Small intestine (tissue), 7 donors: Measurements from ENCODE around the gene LDB3. TPM values are rescaled to one million over a fixed set of nuclear protein-coding genes. Genes with fewer than 3 reads are reported as not detected.
A peak's percentile ranks its signal among the peaks of the same experiment; 100 is the strongest.

Source experiments
- DNase-seq, 2 donors: peaks; one replicate each; pipeline versions ENCODE4 v3.0.0 to v3.0.0-alpha.2; 2013
- FAIRE-seq: peaks from 2 replicates; lab custom pipeline; 2012; peaks lifted over from hg19 to GRCh38; lab: Jason Lieb, UNC
- H3K27ac ChIP-seq, 3 donors: one replicate each; pipeline ENCODE4 v1.5.1; 2013; ENCODE audit warnings: low read length in 2 of 3, mild to moderate bottlenecking in 2 of 3, control low read depth in 1 of 3, inconsistent platforms in 1 of 3, low read depth in 1 of 3, moderate library complexity in 1 of 3
- H3K27me3 ChIP-seq, 3 donors: one replicate each; pipeline ENCODE4 v1.6.1; 2013; ENCODE audit warnings: low read length in 3 of 3, inconsistent platforms in 1 of 3; ENCODE audit not compliant: control insufficient read depth in 3 of 3, insufficient read depth in 3 of 3
- H3K36me3 ChIP-seq, 3 donors: one replicate each; pipeline ENCODE4 v1.6.1; 2013; ENCODE audit warnings: low read length in 3 of 3, inconsistent platforms in 1 of 3, low read depth in 1 of 3, mild to moderate bottlenecking in 1 of 3, moderate library complexity in 1 of 3; ENCODE audit not compliant: control insufficient read depth in 3 of 3, insufficient read depth in 2 of 3
- H3K4me1 ChIP-seq, 3 donors: one replicate each; pipeline ENCODE4 v1.6.1; 2013; ENCODE audit warnings: low read length in 2 of 3, inconsistent platforms in 1 of 3, low read depth in 1 of 3, mild to moderate bottlenecking in 1 of 3, moderate library complexity in 1 of 3; ENCODE audit not compliant: control insufficient read depth in 3 of 3, insufficient read depth in 2 of 3
- H3K4me3 ChIP-seq, 3 donors: one replicate each; pipeline ENCODE4 v1.5.1; 2013; ENCODE audit warnings: low read length in 3 of 3, control low read depth in 1 of 3, inconsistent platforms in 1 of 3, low read depth in 1 of 3, mild to moderate bottlenecking in 1 of 3, moderate library complexity in 1 of 3
- H3K9me3 ChIP-seq, 2 donors: one replicate each; pipeline ENCODE4 v1.6.1; 2013; ENCODE audit warnings: low read depth in 1 of 2, low read length in 1 of 2; ENCODE audit not compliant: control insufficient read depth in 2 of 2, insufficient read depth in 1 of 2
- WGBS, 3 donors: extraction: QIAGEN DNeasy Blood & Tissue Kit; methylation state at CpG; one replicate each; pipeline ENCODE4 v1.1.7; 2013; 5-methylcytosine and 5-hydroxymethylcytosine counted together
- polyA plus RNA-seq, 4 donors: library from polyadenylated mRNA; stranded (reverse) in 3 of 4; unstranded in 1 of 4; fragments of 200-250 nt in 3 of 4; fragments of 120-200 nt in 1 of 4; gene quantifications; one replicate each; pipeline versions ENCODE4 v1.2.1 to v1.2.3, GENCODE V29; 2013
- donor health status: healthy with polysubstance abuse.
- donor health status: control.
- donor health status: control.
- donor health status: Bipolar disorder and iron deficiency.
- donor health status: healthy.

LDB3 gene
- polyA plus RNA-seq, 4 donors = 0.45 to 2.2 (median 1.4) TPM

GRCh38 chr10:86726677-86726999 is 58.3 kb downstream of the LDB3 start:
- peaks cover 0 to 2% (median 0%) of the 10 kb centered on the region in 3 donors for H3K27me3 ChIP-seq
- H3K4me3 ChIP-seq = no peak overlapping the region
- FAIRE-seq = no peak
- 8 to 59% (median 30%) methylated on average over 1 of the region's 1 CpG for WGBS, 3 donors
- H3K4me1 ChIP-seq = peaks cover 2 to 19% (median 3%) of the 10 kb centered on the region in 3 donors
- H3K27ac ChIP-seq = peak overlapping the region in 1 of 3 donors; percentile 25
- DNase-seq = peak; percentile 45 to 54
- no peaks in the 10 kb centered on the region for H3K36me3 ChIP-seq
- no peaks in the 10 kb centered on the region for H3K9me3 ChIP-seq

DNA sequence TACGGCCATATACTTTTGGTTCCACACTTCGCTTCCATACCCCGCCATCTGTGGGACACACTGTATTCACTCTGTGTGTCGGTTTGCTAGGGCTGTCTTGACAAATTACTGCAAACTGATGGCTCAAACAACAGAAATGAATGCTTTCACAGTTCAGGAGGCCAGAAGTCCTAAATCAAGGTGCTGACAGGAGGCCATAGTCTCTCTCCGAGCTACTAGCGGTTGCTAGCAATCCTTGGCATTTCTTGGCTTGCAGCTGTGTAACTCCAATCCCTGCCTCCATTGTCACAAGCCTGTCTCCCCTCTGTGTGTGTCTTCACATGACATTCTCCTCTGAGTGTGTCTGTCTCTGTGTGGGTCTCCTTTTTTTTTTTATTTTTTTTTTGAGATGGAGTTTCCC is 59.2 kb downstream of the LDB3 start:
- Histone ChIP-seq H3K9me3 (no peaks in the 10 kb centered on the region), H3K4me3 (no peak overlapping the region), H3K4me1 (peaks cover 2 to 19% (median 3%) of the 10 kb centered on the region in 3 donors), H3K27me3 (peaks cover 0 to 2% (median 0%) of the 10 kb centered on the region in 3 donors), H3K36me3 (no peaks in the 10 kb centered on the region), H3K27ac (peak overlapping the region in 1 of 3 donors; percentile 56)
- DNase-seq (no peak), FAIRE-seq (no peak)
- 71 to 82% (median 73%) methylated on average over 6 of the region's 6 CpGs for WGBS, 3 donors

DNA sequence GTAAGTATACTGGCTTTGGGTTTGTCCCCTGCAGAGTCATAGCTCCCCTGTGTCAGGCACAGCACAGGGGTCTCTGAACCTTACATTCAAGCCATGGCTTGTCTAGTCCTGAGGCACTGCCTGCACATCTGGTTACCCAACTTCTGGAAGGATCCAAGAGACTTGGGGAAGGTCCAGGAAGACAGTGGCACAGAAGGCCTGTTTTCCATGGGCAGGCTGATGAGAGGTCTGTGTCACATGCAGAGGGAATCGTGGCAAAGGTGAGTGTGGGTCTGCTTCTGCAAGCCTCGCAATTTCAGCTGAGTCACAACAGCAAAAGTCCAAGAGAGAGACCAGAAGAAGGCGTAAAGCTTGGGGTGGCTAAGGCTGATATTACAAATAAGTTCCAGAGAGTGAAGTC is 59.7 kb downstream of the LDB3 start:
- FAIRE-seq (no peak), DNase-seq (peak; percentile 71 to 84)
- Histone ChIP-seq H3K9me3 (no peaks in the 10 kb centered on the region), H3K36me3 (no peaks in the 10 kb centered on the region), H3K4me3 (no peak overlapping the region), H3K27me3 (peaks cover 0 to 2% (median 0%) of the 10 kb centered on the region in 3 donors), H3K27ac (peak overlapping the region in 1 of 3 donors; percentile 56), H3K4me1 (peaks cover 2 to 19% (median 3%) of the 10 kb centered on the region in 3 donors)
- WGBS, 3 donors = 48 to 78% (median 59%) methylated on average over 3 of the region's 3 CpGs

DNA sequence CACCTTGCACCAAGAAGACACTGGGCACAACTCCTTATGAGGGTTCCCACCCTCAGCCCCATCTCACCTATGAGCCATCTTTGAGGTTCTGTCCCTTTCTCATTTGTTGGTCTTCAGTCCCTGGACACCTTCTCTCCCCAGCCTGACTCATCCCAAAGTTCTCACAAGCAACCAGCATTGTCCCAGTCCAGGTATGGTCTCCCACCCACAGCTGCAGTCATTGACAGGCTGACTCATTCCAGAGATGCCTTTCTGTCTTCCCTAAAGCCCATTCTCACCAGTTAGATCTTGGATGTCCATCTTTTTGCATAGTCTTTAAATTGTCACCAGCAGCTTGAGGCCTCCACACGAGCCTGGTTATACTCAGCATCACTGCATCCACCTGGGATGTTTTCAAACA is 61.4 kb downstream of the LDB3 start:
- no peak overlapping the region for H3K4me3 ChIP-seq
- H3K36me3 ChIP-seq = no peaks in the 10 kb centered on the region
- H3K9me3 ChIP-seq = no peaks in the 10 kb centered on the region
- DNase-seq = no peak
- no peak for FAIRE-seq
- WGBS, 3 donors = 64 to 96% (median 71%) methylated on average over 1 of the region's 1 CpG
- H3K4me1 ChIP-seq = peaks cover 0 to 19% (median 3%) of the 10 kb centered on the region in 3 donors
- no peak overlapping the region for H3K27ac ChIP-seq
- peaks cover 0 to 2% (median 0%) of the 10 kb centered on the region in 3 donors for H3K27me3 ChIP-seq

DNA sequence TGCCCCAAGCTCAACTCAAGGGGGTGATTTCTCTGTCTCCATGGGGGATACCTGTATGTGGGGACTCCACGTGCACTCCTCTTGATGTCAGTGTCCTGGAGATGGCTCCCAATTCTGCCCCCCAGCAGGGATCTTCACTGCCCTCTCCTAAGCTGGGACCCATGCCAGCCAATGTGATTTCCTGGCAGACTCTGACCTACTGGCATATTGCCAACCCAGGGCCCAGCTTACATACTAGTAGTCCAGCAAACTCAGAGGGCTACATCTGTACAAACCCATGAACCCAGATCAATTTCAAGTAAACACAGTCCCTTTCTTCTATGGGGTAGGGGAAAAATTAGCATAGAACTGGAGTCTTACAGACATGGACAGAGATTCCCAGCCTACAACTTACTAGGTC is 61.9 kb downstream of the LDB3 start:
- Histone ChIP-seq H3K27ac (no peak overlapping the region), H3K4me3 (no peak overlapping the region), H3K9me3 (no peaks in the 10 kb centered on the region), H3K4me1 (peaks cover 0 to 19% (median 3%) of the 10 kb centered on the region in 3 donors), H3K27me3 (peaks cover 0 to 2% (median 0%) of the 10 kb centered on the region in 3 donors), H3K36me3 (no peaks in the 10 kb centered on the region)
- 68 to 89% (median 78%) methylated on average over 1 of the region's 1 CpG for WGBS, 3 donors
- FAIRE-seq = no peak
- peak in 1 of 2 donors; percentile 88 for DNase-seq

GRCh38 chr10:86732771-86733170 is 64.5 kb downstream of the LDB3 start:
- Histone ChIP-seq H3K36me3 (no peaks in the 10 kb centered on the region), H3K27ac (peak overlapping the region in 2 of 3 donors; percentile 57 to 74), H3K4me3 (no peak overlapping the region), H3K4me1 (peaks cover 0 to 6% (median 3%) of the 10 kb centered on the region in 3 donors), H3K9me3 (no peaks in the 10 kb centered on the region), H3K27me3 (no peaks in the 10 kb centered on the region)
- DNase-seq = no peak
- WGBS, 3 donors = 72 to 92% (median 87%) methylated on average over 13 of the region's 13 CpGs
- FAIRE-seq = no peak

DNA sequence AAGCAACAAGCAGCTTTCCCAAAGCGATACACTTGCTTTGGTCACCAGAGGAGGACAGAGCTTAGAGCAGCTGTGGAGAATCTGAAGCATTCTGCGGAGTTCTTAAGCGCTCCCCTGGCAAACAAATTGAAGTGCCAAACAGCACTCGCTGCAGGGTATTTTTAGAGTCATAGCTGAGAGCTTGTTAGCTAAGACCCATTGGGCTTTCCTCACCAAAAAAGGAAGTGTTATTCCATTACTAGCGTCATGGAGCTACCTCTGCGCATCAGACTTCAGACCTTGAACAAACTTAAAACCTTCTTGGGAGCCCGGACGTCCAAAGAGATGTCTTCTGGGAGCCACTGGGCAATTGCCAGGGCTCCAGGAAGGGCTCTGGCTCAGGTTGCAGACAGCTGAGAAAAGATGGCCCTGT is 65.0 kb downstream of the LDB3 start:
- DNase-seq = no peak
- Histone ChIP-seq H3K27ac (peak overlapping the region in 2 of 3 donors; percentile 74 to 83), H3K4me1 (peaks cover 0 to 3% (median 1%) of the 10 kb centered on the region in 3 donors), H3K27me3 (no peaks in the 10 kb centered on the region), H3K4me3 (no peak overlapping the region), H3K36me3 (no peaks in the 10 kb centered on the region), H3K9me3 (no peaks in the 10 kb centered on the region)
- WGBS, 3 donors = 68 to 91% (median 81%) methylated on average over 8 of the region's 8 CpGs
- FAIRE-seq = no peak

- Histone ChIP-seq H3K4me1 (peaks cover 0 to 3% (median 0%) of the 10 kb centered on the region in 3 donors), H3K9me3 (no peaks in the 10 kb centered on the region), H3K4me3 (no peak overlapping the region), H3K36me3 (no peaks in the 10 kb centered on the region), H3K27me3 (no peaks in the 10 kb centered on the region), H3K27ac (peak overlapping the region in 2 of 3 donors; percentile 54 to 66)
- DNase-seq (no peak), FAIRE-seq (no peak)
- WGBS, 3 donors = 62 to 85% (median 69%) methylated on average over 4 of the region's 4 CpGs
Observed at GRCh38 chr10:86734207-86734988, 66.1 kb downstream of the LDB3 start.
